Gastrocnemius medialis (tissue), 4 donors: ENCODE data around the gene LRRFIP1.

Experiments
- POLR2A ChIP-seq, 2 donors: fragments of 450-650 bp; IDR thresholded peaks; one replicate each; pipeline ENCODE4 v1.6.1; 2017; ENCODE audit warnings: antibody characterized with exemption in 2 of 2, mild to moderate bottlenecking in 2 of 2, moderate library complexity in 2 of 2
- TF ChIP-seq, protein P1 (sequence below), 5 experiments: fragments of 450-650 bp in 3 of 5; fragments of 200-600 bp in 2 of 5; sonication (generic) in 2 of 5; IDR thresholded peaks in 4 of 5; conservative IDR thresholded peaks in 1 of 5; 1 replicate in 4 of 5; 2 replicates in 1 of 5; pipeline ENCODE4 v1.5.1; 2016 to 2019; ENCODE audit warnings: antibody characterized with exemption in 5 of 5, mild to moderate bottlenecking in 3 of 5, moderate library complexity in 3 of 5

DNA sequence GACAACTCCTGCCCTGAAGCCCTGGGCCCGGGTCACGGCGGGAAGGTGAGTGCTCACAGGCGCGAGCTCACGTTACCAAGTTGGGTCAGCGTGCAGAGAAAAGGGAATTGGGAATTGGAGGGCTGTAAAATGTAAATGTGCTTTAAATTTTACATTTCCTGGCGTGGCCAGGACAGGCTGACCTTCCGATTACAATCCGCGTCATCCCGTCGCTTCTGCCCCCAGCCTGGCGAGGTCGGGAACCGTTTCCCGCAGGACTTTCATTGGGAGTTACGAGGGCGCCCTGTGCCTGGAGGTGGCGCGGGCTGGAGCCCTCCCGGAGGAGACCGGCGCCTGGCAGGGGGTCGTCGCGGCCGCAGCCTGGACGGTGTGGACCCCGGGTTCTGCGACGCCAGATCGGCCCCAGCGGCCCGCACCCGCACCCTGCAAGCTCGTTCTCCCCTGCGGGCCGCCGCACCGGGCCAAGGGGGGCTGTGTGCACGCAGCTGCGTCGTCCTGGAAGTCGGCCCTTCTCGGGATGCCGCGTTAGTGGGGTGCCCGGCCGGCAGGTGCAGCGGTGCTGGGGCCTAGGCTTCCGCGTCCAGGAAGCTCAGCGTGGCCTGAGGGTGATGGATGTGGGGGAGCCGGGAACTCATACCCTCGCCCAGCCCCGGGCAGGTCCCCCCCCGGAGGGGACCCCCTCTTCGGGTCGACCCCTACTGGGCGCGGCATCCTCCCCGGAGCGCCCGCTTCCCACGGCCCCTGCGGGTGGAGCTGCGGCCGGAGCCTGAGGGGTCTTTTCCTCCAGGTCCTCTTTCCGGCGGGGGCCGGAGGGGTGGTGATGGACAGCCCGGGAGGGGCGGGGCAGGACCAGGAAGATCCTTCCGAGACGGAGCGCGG is 63.9 kb downstream of the LRRFIP1 start:
- no peak for TF ChIP-seq POLR2A (IDR thresholded peaks at IDR 0.05)
- TF ChIP-seq, protein P1, sequence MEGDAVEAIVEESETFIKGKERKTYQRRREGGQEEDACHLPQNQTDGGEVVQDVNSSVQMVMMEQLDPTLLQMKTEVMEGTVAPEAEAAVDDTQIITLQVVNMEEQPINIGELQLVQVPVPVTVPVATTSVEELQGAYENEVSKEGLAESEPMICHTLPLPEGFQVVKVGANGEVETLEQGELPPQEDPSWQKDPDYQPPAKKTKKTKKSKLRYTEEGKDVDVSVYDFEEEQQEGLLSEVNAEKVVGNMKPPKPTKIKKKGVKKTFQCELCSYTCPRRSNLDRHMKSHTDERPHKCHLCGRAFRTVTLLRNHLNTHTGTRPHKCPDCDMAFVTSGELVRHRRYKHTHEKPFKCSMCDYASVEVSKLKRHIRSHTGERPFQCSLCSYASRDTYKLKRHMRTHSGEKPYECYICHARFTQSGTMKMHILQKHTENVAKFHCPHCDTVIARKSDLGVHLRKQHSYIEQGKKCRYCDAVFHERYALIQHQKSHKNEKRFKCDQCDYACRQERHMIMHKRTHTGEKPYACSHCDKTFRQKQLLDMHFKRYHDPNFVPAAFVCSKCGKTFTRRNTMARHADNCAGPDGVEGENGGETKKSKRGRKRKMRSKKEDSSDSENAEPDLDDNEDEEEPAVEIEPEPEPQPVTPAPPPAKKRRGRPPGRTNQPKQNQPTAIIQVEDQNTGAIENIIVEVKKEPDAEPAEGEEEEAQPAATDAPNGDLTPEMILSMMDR (IDR thresholded peaks at IDR 0.05 in 4 of 5, conservative IDR thresholded peaks at IDR 0.05 in 1 of 5) = no peak
